Occipital lobe (tissue), 2 donors: Measurements from ENCODE around the gene PDPR. TPM values are rescaled to one million over a fixed set of nuclear protein-coding genes. Genes with fewer than 3 reads are reported as not detected.
"Not testable (repeated sequence)": the region's sequence is repeated elsewhere in the genome, so short reads cannot be mapped to it uniquely, and the experiment has no call there.

Experiments
- DNase-seq: peaks from one replicate; lab custom pipeline; 2025; lab: John Stamatoyannopoulos, UW
- total RNA-seq: library from RNA; depleted of rRNA; stranded (reverse); fragments of >200 nt; gene quantifications from one replicate; pipeline ENCODE4 v1.2.3, GENCODE V29; 2014

The PDPR gene
- 8.7 TPM for total RNA-seq

DNA sequence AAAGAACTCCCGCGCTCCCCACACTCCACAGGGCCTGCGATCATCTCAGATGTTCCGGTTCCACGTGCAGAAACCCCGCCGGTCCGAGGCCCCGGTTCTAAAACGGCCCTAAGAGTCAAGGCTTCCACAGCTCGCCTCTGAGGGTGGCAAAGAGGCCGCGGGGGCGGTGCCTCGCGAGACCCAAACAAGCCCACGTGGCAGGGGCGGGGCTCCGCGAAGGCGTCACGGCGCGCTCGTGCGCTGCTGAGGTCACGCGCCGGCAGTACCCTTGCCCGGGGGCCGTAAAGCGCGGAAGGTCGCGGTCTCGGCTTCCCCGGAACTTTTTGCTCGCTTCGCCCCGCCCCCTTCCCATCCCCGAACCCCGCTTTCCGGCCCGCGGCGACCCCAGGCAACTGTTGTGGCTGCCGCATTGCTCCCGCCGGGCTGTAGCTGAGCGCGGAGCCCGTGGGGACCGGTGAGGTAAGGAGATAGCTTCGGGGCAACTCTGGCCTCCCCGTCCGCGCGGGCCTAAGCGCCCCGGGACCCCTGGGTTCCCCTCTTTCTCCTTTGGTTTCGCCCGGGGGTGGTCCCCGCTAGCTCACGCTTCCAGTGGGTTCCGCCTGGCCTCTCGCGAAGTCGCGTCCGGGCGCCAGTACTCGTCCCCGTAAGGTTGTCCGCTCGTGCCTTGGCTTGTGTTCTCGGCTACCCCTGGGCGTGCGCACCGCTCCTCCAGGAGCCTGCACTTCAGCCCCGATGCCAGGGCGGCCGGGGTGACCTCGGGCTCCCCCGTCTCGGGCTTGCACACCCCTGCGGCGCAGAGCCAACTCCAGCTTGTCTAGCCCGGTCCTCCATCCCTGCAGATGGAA is at the start of gene PDPR:
TSS of gene PDPR (plus strand) at position 351 of the 845 bp plus-strand sequence. CDS start 6,161 bp downstream, outside the sequence.
- DNase-seq, result peak; percentile 82

DNA sequence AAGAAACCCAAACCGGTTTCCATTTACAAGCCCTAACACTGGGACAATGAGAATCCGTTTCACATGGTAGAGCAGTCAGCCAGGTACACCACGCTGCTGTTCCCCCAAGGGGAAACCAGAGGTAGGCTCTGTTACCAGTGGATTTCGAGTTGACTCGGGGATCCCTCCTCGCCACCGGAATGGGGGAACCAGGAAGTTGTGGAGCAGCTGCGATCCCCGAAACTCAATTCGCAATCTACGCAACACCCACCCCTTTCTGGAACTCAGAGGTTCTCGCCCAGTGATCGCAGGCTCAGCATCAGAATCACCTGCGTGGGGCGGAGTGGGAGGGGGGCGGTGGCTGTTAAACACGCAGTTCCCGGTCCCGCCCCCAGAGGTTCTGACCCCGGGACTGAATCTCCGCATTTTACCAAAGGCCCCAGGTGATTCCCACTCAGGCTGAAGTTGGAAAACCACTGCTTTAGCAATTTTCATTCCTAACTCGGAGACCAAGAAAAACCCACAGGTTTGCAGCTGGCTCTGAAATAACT is 49.2 kb upstream of the PDPR start:
- peak; percentile 7 for DNase-seq

- not testable (repeated sequence) for DNase-seq
Observed at GRCh38 chr16:70065376-70065745, 48.8 kb upstream of the PDPR start.

DNA sequence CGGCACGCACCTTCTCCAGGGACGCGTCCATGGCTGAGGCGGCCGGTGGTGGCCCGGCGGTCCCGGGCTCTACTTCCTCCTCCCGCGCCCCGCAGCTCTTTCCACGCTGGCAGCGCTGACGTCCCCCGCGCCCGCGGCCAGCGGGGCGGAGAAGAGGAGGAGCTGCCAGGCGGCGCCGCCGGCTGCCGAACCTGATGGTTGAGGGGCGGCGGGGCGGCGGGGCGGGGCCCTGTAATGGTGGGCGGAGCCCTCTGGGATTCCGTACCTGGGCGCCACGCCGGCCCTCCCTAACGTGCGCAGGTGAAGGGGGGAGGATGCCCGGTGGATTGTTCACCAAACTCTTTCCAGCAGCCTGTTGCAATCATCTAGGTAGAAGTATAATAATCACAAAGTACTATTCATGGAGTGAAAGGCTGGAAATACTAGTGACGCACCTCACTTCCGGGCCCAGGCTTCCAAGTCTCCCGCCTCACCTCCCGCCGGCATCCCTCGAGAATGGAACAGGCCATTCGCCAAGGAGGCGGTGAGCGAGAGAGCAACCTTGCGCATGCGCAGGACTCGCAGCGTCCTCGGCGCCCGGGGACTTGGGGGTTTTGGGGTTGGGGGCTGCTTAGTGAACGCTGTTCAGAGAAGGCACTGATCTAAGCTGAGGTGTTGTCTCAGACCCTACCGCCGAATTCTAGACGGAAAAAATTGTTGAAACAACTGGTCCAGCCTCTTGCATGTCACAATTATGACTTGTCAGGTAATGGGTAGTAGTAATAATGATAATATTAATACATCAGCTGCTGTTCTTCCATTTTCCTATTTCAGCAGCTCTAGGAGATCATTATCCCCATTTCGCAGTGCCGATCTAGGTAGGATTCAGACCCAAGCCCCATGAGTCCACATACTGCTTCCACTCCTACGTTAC is 48.1 kb upstream of the PDPR start:
- DNase-seq, result peak; percentile 75

- not testable (repeated sequence) for DNase-seq
Observed at GRCh38 chr16:70066751-70067150, 47.4 kb upstream of the PDPR start.

- not testable (repeated sequence) for DNase-seq
Observed at GRCh38 chr16:70079081-70079480, 35.1 kb upstream of the PDPR start.

- peak; percentile 4 for DNase-seq
Observed at GRCh38 chr16:70081219-70081618, 32.9 kb upstream of the PDPR start.

DNA sequence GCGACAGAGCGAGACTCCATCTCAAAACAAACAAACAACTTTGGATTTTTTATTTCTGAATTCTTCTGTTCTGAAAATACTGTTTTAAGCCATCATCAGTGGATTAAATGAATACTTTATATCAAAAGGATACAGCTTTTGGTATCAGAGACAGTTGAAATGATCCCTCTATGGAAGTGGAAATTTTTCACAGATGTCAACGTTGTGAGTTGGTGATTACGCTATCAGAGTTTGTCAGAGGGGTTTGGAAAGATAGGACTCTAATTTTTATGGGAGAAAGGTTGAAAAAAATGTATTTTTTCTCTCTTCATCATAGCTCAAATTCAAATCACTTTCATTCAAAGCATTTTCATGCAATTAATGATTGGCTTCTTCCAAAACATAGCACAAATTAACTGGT is 30.2 kb upstream of the PDPR start:
- not testable (repeated sequence) for DNase-seq

DNA sequence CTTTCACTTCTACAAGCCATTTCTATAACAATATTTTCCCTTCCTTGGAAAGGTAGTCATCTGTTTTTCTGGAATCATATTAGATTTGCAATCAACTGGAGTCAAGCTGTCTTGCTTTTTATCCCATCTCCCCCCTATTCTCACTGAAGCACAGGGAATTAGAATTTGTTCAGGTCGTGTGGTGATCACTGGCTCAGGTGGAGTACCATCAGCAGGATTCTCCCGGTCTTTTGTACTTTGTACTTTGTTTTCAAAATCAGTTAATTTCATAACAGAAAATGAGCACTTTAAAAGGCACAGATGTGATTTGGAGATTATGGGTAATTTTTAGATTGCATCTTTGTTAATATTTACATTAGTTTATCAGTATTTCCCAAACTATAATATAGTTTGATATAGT is 26.0 kb upstream of the PDPR start:
- not testable (repeated sequence) for DNase-seq

GRCh38 chr16:70088877-70089276 is 25.3 kb upstream of the PDPR start:
- DNase-seq, result not testable (repeated sequence)

- DNase-seq, result not testable (repeated sequence)
Observed at GRCh38 chr16:70089289-70089688, 24.8 kb upstream of the PDPR start.

GRCh38 chr16:70091104-70091503 is 23.0 kb upstream of the PDPR start:
- not testable (repeated sequence) for DNase-seq

- not testable (repeated sequence) for DNase-seq
Observed at GRCh38 chr16:70094096-70094495, 20.0 kb upstream of the PDPR start.

DNA sequence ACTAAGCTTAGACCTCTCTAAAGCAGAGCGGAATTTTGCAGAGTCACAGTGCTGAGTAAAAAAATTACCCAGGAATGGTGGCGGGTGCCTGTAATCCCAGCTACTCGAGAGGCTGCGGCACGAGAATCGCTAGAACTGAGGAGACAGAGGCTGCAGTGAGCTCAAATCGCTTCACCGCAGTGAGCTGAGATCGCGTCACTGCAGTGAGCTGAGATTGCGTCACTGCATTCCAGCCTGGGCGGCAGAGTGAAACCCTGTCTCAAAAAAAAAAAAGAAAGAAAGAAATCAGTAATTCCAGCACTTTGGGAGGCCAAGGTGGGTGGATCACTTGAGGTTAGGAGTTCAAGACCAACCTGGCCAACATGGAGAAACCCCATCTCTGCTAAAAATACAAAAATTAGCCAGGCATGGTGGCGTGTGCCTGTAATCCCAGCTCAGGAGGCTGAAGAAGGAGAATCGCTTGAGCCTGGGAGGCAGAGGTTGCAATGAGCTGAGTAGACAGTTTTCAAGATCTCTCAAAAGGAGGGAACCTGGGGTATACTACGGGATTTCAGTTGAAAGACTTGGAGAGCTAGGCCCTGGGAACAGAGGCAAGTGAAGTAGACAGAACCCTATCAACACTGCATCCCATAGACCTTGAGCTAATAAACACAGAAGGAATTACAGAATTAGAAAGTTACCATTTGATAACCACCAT is 4.4 kb upstream of the PDPR start:
- DNase-seq, result not testable (repeated sequence)

DNA sequence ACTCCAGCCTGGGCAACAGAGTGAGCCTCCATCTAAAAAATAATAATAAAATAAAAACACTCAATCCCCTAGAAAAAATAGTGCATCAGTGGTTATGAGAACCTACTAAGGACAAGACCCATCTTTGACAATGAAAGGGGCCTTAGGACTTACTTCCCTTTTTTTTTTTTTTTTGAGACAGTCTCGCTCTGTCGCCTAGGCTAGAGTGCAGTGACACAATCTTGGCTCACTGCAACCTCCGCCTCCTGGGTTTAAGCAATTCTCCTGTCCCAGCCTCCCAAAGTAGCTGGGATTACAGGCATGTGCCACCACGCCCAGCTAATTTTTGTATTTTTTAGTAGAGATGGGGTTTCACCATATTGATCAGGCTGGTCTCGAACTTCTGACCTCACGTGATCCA is 2.0 kb upstream of the PDPR start:
- not testable (repeated sequence) for DNase-seq

- DNase-seq, result not testable (repeated sequence)
Observed at GRCh38 chr16:70113599-70113981, 542 bp upstream of the PDPR start.

DNA sequence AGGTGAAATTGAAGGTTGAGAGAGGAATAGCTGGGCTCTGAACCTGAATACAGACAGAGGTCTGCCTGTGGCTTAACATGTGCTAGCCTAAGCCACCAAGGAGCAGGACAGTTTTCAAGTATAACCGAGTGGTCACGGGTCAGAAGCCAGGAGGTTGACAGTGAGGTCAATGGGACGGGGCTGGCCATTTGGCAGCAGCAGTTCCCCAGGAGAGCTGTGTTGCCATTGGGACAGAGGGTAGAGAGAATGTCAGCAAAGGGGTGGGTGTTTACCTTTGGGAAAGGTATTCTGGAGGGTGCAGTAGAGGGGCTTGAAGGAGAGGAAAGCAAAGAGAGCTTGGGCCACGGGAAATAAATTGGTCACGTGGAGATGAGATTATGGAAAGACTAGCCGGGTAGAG is 4.2 kb downstream of the PDPR start:
- not testable (repeated sequence) for DNase-seq

DNA sequence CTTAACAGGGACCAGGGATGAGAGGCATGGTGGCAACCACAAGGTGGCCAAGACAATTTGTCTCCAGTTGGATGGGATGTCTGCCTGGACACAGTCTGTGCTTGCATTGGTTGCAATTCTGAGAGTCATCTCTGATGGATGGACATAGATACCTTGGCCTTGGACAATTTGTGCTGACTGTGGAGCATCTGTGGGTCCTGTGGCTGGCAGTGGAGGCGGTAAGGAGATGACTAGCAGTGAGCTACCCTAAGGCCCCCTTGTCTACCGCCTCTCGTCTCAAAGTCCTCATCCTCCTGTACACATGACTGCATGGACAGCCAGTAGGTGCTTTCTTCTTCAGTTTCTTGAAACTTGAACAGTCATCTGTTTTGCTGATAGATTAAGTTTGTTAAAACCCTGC is 4.6 kb downstream of the PDPR start:
- DNase-seq, result not testable (repeated sequence)

GRCh38 chr16:70120398-70120797 is 6.3 kb downstream of the PDPR start:
- not testable (repeated sequence) for DNase-seq

DNA sequence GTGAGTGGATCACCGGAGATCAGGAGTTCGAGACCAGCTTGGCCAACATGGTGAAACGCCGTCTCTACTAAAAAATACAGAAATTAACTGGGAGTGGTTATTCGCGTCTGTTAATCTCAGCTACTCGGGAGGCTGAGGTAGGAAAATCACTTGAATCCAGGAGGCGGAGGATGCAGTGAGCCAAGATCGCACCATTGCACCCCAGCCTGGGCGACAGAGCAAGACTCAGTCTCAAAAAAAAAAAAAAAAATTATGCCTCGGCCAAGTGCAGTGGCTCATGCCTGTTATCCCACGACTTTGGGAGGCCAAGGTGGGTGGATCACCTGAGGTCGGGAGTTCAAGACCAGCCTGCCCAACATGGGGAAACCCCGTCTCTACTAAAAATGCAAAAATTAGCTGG is 9.7 kb downstream of the PDPR start:
- not testable (repeated sequence) for DNase-seq

GRCh38 chr16:70126226-70126625 is 12.1 kb downstream of the PDPR start:
- DNase-seq, result not testable (repeated sequence)
